NCI-H2196 (cell line): ENCODE data around the gene NTM.
"Not testable (repeated sequence)": the region's sequence is repeated elsewhere in the genome, so short reads cannot be mapped to it uniquely, and the experiment has no call there.

Source experiments
- DNase-seq: peaks from one replicate; lab custom pipeline; 2025; ENCODE audit not compliant: unreplicated experiment; lab: John Stamatoyannopoulos, UW

NTM gene

DNA sequence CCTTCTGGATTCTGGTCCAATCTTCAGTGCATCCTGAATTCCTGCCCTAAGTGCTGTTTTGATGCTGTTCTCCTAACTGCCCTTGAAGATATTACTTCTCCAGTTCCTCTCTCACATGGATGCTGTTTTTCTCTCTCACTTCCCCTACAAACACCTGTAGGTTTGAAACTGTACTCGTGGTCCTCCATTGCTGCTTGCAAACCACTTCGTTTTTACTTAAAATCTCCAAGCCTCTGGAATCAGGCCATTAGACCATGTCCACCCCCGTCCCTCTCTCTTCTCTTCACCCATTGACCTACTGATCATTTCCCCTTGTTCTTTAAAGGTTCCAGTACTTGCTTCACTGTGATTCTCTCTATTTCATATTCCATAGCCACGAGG lies 988.1 kb downstream of the NTM start:
- no peak for DNase-seq

DNA sequence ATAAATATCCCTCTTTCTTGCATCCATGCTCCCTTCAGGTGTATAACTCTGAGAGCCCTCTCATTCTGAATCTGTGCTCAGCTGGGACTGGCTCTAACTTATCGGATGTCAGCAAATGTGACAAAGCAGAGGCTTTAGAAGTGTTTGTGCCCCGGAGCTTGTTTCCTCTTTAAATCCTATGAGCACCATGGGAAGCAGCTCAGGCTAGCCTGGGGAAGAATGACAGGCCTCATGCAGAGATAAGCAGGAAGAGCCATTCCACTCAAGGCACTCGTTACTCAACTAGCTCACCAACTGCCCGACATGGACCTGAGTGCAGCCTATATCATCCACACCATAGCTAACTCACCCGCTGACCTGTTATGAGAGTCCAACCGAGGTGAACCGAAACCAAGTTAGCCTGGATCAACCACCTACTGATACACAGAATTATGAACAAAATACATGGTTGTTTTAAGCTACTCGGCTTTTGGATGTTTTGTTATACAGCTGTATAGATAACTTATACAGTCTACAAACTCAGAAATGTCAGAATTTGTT lies 990.7 kb downstream of the NTM start:
- no peak for DNase-seq

GRCh38 chr11:132365650-132366049 lies 995.2 kb downstream of the NTM start:
- no peak for DNase-seq

DNA sequence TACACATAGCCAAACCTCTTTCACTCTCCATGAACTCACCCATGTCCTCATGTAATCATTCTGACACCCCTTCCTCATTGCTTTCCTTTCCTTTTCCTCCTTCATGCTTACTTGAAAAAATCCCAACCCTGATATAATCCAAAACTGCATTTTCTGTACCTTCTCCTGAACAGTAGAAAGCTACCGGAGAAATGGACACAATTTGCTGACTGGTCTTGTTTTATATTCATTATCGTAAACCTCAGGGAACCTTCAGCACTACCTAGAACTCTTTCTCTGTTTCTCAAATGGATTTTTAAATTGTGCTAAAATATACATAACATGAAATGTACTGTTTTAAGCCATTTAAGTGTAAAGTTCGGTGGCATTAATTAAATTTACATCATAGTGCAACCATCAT lies 996.9 kb downstream of the NTM start:
- DNase-seq, result no peak

DNA sequence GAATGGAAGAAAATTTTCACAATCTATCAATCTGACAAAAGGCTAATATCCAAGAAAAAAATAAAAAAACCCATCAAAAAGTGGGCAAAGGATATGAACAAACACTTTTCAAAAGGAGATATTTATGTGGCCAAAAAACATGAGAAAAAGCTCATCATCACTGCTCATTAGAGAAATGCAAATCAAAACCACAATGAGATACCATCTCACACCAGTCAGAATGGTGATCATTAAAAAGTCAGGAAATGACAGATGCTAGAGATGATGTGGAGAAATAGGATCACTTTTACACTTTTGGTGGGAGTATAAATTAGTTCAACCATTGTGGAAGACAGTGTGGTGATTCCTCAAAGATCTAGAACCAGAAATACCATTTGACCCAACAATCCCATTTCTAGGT lies 999.7 kb downstream of the NTM start:
- DNase-seq, result not testable (repeated sequence)

- DNase-seq, result no peak
These were observed 1003.2 kb downstream of the NTM start for GRCh38 chr11:132373405-132374143.

DNA sequence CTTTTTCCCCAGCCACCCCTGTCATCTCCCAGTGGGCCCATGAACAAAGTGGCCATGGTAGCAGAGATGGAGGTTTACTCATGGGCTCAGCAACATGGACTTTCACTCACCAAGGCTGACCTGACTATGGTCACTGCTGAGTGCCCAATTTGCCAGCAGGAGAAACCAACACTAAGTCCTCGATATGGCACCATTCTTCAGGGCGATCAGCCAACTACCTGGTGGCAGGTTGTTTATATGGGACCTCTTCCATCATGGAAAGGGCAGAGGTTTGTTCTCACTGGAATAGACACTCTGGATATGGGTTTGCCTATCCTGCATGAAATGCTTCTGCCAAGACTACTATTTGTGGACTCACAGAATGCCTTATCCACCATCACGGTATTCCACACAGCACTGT lies 1009.1 kb downstream of the NTM start:
- DNase-seq, result no peak
